ENCODE data around the gene CYP1A1. TPM values are rescaled to one million over a fixed set of nuclear protein-coding genes. Genes with fewer than 3 reads are reported as not detected.

Gene CYP1A1, protein sequence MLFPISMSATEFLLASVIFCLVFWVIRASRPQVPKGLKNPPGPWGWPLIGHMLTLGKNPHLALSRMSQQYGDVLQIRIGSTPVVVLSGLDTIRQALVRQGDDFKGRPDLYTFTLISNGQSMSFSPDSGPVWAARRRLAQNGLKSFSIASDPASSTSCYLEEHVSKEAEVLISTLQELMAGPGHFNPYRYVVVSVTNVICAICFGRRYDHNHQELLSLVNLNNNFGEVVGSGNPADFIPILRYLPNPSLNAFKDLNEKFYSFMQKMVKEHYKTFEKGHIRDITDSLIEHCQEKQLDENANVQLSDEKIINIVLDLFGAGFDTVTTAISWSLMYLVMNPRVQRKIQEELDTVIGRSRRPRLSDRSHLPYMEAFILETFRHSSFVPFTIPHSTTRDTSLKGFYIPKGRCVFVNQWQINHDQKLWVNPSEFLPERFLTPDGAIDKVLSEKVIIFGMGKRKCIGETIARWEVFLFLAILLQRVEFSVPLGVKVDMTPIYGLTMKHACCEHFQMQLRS
- 2.1 and 2.5 TPM in 2 replicates for total RNA-seq

DNA sequence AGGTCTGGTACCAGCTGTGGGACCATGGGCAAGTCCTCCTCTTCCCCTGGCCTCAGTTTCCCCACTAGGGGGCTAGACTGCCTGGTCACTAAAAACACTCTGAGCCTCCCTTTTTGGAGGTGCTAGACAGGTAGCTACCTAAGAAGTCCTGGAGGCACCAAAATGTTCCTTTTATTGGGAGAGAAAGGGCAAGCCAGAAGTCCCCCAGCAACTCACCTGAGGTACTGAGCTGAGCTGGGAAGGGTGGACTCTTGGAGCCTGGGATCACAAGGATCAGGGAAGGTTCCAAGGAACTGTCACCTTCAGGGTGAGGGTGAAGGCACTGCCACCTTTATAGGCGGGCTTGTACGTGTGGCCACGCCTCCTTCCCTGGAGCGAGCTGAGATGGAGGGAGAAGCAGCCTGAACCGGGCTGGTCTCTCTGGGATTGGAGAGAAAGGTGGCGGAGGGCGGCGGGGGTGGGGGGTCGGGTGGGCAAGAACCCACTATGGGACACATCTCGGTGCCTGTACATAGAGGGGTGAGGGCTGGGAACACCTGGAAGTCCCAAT is at the start of gene CYP1A1:
Gene CYP1A1, minus strand, starts transcription at position 304 of the 550 bp plus-strand sequence. CDS start 2,431 bp downstream, outside the sequence.

DNA sequence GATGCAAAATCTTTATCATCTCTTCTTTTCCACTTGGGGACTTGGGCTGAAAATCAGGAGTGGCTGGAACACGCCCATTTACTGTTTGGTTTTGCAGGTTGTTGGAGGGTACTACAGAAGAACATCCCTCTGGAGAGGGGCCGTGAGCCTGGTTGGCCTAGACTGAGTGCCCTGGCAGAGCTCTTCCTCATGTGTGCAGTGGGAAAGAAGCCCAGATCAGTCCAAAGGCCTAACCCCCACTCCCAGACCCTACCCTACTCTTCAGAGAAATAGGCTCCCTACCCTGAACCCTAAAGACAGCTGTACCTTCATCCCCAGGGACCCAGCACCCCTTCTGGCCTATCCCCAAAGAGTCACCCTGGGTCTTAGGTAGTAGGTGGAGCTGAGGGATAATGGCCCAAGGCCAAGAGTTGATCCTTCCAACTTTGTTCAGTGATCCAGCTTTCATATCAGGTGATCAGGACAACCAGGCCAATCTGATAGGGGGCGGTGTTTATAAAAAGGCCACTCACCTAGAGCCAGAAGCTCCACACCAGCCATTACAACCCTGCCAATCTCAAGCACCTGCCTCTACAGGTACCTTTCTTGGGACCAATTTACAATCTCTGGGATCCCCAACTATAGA is 23.1 kb upstream of the CYP1A1 start, which contains the start of gene CYP1A2:
Gene CYP1A2, plus strand, starts transcription at position 524 of the 625 bp plus-strand sequence. CDS start 894 bp downstream, outside the sequence.

DNA sequence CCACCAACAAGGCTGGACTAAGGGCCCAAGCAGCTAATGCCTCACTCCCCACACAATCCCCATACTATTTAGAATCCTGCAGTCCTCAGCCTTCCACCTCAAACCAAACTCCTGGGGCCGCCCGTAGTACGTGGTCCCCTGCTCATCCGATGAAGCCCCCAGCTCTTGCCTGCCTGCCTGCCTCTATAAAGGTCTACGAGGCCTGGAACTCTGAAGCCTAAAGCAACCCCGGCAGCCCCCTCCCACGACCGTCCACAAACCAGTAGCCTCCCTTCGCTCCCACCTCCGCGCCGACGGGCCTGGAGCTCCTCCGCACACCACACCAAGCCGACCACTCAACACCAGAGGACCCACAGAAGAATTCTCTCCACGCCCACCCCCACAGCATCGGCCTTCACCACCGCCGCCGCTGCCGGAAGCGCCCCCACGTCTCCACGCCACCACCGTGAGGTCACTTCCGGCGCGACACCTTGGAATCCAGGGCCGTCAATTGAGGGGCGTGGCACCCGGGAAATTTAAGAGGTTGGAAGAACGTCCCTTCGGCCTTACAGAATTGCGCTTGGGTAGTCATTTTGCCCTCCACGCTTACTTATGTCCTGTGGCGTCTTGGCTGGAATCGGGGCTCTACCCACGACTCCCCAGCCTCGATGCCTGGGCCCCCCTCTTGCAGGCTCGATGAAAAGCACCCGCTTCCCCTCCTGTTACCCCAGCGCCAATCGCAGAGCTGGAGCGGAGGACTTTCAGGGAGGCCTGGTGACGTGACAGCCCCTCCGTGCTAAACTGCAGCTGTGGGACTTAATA is 29.5 kb downstream of the CYP1A1 start, which contains the start of gene EDC3:
Gene EDC3, minus strand, starts transcription at position 428 of the 801 bp plus-strand sequence. CDS start 20,900 bp downstream, outside the sequence.

Other genes with a start within 250 kb of the CYP1A1 start
- gene ARID3B, start 184.3 kb downstream of the CYP1A1 start, total RNA-seq = 0.65 and 0.90 TPM in 2 replicates
- 77.8 and 78.5 TPM in 2 replicates for gene CLK3, start 109.7 kb downstream of the CYP1A1 start, total RNA-seq
- 9.9 and 10.7 TPM in 2 replicates for gene EDC3, start 29.5 kb downstream of the CYP1A1 start, total RNA-seq
- gene CYP1A2, start 23.3 kb upstream of the CYP1A1 start, total RNA-seq = not detected in 2 replicates
- 9.9 and 24.5 TPM in 2 replicates for gene CSK, start 56.6 kb upstream of the CYP1A1 start, total RNA-seq
- gene LMAN1L, start 87.3 kb upstream of the CYP1A1 start, total RNA-seq = 0.36 TPM in 1 of 2 replicates, not detected in the other
- gene CPLX3, start 101.1 kb upstream of the CYP1A1 start, total RNA-seq = not detected in 2 replicates
- 12.8 and 17.3 TPM in 2 replicates for gene ULK3, start 117.6 kb upstream of the CYP1A1 start, total RNA-seq
- 60.8 and 100 TPM in 2 replicates for gene SCAMP2, start 147.8 kb upstream of the CYP1A1 start, total RNA-seq
- 109 and 112 TPM in 2 replicates for gene MPI, start 164.5 kb upstream of the CYP1A1 start, total RNA-seq
- gene FAM219B, start 181.3 kb upstream of the CYP1A1 start, total RNA-seq = 37.7 and 41.3 TPM in 2 replicates
- 105 and 109 TPM in 2 replicates for gene COX5A, start 212.5 kb upstream of the CYP1A1 start, total RNA-seq
- 18.3 and 22.4 TPM in 2 replicates for gene RPP25, start 231.2 kb upstream of the CYP1A1 start, total RNA-seq